CD4-positive, alpha-beta T cell treated with Interleukin-12 subunit alpha and Interleukin-12 subunit beta, for 1 hour (primary cell): ENCODE results near the gene ZCCHC7.
"Not testable (repeated sequence)": the region's sequence is repeated elsewhere in the genome, so short reads cannot be mapped to it uniquely, and the experiment has no call there.

ENCODE experiments used
- DNase-seq: peaks from one replicate; pipeline ENCODE4 v3.0.0-alpha.2; 2020

The ZCCHC7 gene

GRCh38 chr9:37259951-37260350 is 139.6 kb downstream of the ZCCHC7 start:
- no peak for DNase-seq

GRCh38 chr9:37262410-37262809 is 142.0 kb downstream of the ZCCHC7 start:
- DNase-seq = no peak

- DNase-seq = no peak
These were observed 144.2 kb downstream of the ZCCHC7 start for GRCh38 chr9:37264539-37264938.

GRCh38 chr9:37266630-37267029 is 146.3 kb downstream of the ZCCHC7 start:
- DNase-seq = no peak

GRCh38 chr9:37269221-37269620 is 148.8 kb downstream of the ZCCHC7 start:
- DNase-seq = no peak

GRCh38 chr9:37271679-37272078 is 151.3 kb downstream of the ZCCHC7 start:
- DNase-seq = no peak

GRCh38 chr9:37273595-37273994 is 153.2 kb downstream of the ZCCHC7 start:
- DNase-seq = no peak

GRCh38 chr9:37281541-37281940 is 161.2 kb downstream of the ZCCHC7 start:
- DNase-seq = no peak

GRCh38 chr9:37283730-37284325 is 163.5 kb downstream of the ZCCHC7 start:
- no peak for DNase-seq

- no peak for DNase-seq
These were observed 164.3 kb downstream of the ZCCHC7 start for GRCh38 chr9:37284636-37285035.

- no peak for DNase-seq
These were observed 166.3 kb downstream of the ZCCHC7 start for GRCh38 chr9:37286530-37287175.

- no peak for DNase-seq
These were observed 166.9 kb downstream of the ZCCHC7 start for GRCh38 chr9:37287317-37287716.

- no peak for DNase-seq
These were observed 169.3 kb downstream of the ZCCHC7 start for GRCh38 chr9:37289631-37290030.

GRCh38 chr9:37290366-37290939 is 170.1 kb downstream of the ZCCHC7 start:
- no peak for DNase-seq

GRCh38 chr9:37290940-37291485 is 170.6 kb downstream of the ZCCHC7 start:
- DNase-seq = no peak

- not testable (repeated sequence) for DNase-seq
These were observed 171.4 kb downstream of the ZCCHC7 start for GRCh38 chr9:37291612-37292238.

GRCh38 chr9:37292896-37293295 is 172.5 kb downstream of the ZCCHC7 start:
- DNase-seq = no peak

GRCh38 chr9:37293664-37294524 is 173.5 kb downstream of the ZCCHC7 start:
- DNase-seq = no peak

GRCh38 chr9:37295178-37295577 is 174.8 kb downstream of the ZCCHC7 start:
- DNase-seq = no peak

- DNase-seq = no peak
These were observed 175.4 kb downstream of the ZCCHC7 start for GRCh38 chr9:37295796-37296195.

- DNase-seq = no peak
These were observed 177.2 kb downstream of the ZCCHC7 start for GRCh38 chr9:37297592-37297991.

- DNase-seq = no peak
These were observed 180.2 kb downstream of the ZCCHC7 start for GRCh38 chr9:37300620-37301019.
